Renal cortex interstitium (tissue), 11 donors: ENCODE data around the gene TMED4. TPM values are rescaled to one million over a fixed set of nuclear protein-coding genes. Genes with fewer than 3 reads are reported as not detected.
"Not testable (repeated sequence)": the region's sequence is repeated elsewhere in the genome, so short reads cannot be mapped to it uniquely, and the experiment has no call there.

Source experiments
- DNase-seq, 11 donors: peaks; one replicate each; pipeline ENCODE4 v3.0.0-alpha.2; 2013; ENCODE audit warnings: low read depth in 9 of 11, low spot score in 4 of 11; ENCODE audit errors: extremely low read depth in 1 of 11
- polyA plus RNA-seq, 3 donors: library from polyadenylated mRNA; unstranded; fragments of 120-200 nt; gene quantifications; one replicate each; pipeline ENCODE4 v1.2.1, GENCODE V29; 2013; ENCODE audit not compliant: insufficient read length in 3 of 3

The TMED4 gene
- polyA plus RNA-seq, 3 donors, result 134 to 175 (median 142) TPM

DNA sequence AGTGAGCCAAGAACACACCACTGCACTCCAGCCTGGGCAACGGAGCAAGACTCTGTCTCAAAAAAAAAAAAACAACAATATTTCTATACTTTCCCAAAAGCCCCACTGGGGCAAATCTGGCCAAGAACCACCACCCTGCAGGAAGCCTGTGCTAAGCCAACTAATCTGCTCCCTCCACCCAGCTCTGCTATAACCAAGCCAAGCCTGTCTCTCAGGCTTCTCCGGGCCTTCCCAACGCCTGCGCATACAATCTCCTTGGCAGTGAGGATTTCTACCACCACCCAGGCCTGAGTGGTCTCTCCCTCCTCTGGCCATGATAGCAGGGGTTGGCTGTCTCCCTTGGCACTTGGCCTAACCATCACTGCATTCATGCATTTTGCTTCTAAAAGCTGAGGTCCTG lies 22.5 kb downstream of the TMED4 start:
- DNase-seq, result no peak

GRCh38 chr7:44557485-44557884 lies 24.5 kb downstream of the TMED4 start:
- DNase-seq, result no peak

GRCh38 chr7:44555350-44555749 lies 26.7 kb downstream of the TMED4 start:
- no peak for DNase-seq

- DNase-seq, result not testable (repeated sequence)
Measured at GRCh38 chr7:44552473-44553005, 29.5 kb downstream of the TMED4 start.

DNA sequence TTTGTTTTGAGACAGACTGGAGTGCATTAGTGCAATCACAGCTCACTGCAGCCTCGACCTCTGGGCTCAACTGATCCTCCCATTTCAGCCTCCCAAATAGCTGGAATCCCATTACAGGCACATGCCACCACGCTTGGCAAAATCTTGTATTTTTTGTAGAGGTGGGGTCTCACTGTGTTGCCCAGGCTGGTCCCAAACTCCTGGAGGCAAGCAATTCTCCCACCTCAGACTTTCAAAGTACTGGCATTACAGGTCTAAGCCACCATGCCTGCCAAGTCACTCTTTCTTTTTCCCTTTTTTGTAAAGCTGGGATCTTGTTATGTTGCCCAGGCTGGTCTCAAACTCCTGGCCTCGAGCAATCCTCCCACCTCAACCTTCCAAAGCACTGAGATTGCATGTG lies 32.6 kb downstream of the TMED4 start:
- DNase-seq, result no peak

DNA sequence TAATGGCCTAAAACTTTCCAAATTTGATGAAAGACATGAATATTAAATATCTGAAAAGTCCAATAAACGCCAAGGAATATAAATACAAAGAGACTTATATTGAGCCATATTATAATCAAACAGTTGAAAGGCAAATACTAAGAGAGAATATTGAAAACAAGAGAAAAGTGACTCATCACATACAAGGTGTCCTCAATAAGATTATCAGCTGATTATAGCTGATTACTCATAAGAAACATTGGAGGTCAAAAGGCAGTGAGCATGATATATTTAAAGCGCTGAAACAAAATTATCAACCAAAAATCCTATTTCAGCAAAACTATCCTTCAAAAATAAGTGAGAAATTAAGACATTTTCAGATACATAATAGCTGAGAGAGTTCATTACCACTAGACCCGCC lies 33.1 kb downstream of the TMED4 start:
- DNase-seq, result no peak

- DNase-seq, result no peak
Measured at GRCh38 chr7:44547536-44548231, 34.3 kb downstream of the TMED4 start.

- DNase-seq, result no peak
Measured at GRCh38 chr7:44541876-44542610, 40.0 kb downstream of the TMED4 start.

- peak in 3 of 11 donors; percentile 6 to 12 (median 12) for DNase-seq
Measured at GRCh38 chr7:44541028-44541869, 40.8 kb downstream of the TMED4 start, which contains the start of gene NPC1L1. Gene NPC1L1, minus strand, starts transcription at chr7:44541330. Its CDS starts 71 bp downstream, at chr7:44541259.

DNA sequence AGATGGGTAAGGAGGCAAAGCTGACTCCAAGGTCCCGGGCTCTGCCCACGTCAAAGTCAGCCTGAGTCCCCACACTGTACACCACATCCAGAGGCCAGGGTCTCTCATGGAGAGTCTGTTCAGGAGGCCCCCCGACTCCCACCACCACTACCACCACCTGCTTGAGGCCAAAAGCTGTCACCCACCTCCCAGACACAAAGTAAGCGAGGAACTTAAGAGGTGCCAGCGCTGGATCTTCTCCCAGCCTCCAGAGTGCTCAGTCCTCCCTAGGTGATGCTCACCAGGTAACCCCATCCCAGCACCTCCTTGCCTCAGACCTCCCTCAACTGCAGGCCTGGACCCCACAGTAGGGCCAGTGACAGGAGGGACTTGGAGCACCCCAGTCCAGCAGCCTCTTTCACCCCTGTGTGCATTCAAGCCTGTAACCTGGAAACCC lies 41.4 kb downstream of the TMED4 start:
- no peak for DNase-seq

DNA sequence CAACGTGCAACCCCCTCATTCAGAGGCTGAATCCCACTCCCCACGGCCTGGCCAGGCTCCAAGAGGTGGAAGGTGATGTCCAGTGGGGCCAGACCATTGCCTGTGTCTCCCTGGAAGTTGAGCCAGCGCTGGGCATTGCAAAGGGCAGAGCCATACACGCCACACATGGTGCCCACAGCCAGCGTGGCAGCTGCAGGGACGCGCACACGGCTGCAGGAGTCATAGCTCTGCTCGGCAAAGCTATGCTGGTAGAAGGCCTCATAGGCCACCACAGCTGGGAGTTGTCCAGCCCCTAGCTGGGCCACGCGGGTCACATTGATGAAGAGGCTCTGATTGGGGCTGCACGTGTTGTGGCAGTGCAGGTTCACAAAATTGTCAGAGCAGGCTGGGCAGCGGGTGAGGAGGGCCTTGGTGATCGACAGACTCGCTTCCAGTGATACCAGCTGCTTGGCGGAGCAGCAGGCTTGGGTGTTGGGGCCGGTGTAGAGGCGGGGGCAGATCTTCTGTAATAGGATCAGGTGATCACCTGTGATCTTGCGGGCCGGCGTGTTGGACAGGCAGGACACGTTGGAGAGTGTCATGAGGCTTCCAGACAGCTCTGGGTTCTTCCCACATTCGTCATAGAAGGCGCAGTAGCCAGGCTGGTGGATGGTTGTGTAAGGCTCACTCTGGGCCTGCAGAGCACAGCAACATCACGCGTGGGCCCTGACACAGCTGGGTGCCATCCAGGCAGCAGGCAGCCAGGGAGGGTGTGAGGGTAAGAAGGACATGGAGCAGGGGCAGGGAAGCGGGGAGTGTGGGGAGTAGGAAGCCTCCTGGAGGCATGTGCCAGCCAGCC lies 42.1 kb downstream of the TMED4 start:
- no peak for DNase-seq

DNA sequence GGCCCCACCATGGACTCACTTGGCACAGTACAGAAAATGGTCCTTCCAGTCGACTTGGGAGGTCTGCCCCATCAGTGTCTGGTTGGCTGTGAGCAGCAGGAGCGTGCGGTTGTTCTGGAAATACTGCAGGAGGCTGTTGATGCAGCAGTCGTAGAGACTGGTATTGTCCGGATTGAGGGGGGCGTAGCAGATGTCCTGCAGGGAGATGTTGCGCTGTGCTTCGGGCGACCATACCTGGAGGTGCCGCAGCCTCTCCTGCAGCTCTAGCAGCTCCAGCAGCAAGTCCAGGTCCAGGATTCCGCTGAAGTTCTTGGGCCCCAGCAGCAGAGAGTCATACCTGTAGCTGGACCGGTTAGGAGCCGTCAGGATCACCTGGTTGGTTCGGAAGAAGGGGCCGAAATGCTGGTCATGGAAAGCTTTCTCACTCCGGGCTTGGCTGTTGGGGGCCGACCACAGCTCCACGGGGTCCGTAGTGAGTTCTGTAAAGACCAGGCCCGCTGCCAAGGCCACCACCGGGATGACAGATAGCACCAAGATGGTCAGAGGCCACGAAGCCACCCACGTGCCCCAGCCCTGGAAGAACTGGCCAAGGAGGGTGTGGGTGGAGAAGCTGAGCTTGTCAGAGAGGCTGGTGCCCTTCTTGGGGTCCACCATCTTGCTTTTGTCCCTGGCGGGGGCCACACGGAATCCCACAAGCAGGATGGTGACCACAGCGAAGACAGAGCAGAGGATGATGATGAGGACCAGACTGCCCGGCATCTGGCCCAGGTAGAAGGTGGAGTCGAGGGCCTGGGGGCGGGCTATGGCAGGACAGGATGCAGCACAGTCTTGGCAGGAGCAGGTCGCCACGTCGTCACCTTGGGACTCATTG lies 43.0 kb downstream of the TMED4 start:
- DNase-seq, result no peak

DNA sequence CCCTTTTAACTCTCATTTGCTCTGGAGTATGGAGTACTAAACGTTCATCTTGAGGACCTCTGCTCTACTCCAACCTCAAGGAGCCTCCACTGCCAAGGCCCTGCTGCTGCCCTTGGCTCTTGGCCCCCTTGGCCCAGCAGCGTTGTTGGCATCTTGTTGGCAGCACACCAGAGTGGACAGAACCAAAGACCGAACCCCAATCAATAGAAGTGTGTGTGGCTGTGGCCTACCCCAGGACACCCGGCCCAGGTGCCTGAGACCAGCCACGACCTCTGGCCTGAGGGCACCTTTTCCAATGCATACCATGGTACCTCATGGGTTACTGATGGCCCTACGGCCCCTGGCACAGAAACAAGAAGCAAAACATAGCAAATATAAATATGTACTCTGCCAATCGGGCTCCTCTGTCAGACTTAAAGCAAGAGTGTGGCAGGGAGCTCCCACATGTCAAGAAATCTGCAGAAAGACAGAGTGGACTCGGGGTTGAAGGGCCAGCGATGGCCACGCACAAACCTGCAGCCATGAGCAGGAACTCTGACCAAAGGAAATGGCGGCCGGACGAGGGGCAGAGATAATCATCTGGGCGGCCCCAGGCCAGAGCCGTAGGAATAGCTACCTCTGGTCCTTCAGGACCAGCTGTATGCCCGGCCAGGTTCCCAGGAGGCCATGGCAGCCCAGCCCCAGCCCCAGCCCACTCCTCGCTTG lies 43.8 kb downstream of the TMED4 start:
- no peak for DNase-seq

- no peak for DNase-seq
Measured at GRCh38 chr7:44537442-44537841, 44.6 kb downstream of the TMED4 start.

GRCh38 chr7:44536090-44536489 lies 45.9 kb downstream of the TMED4 start:
- no peak for DNase-seq

DNA sequence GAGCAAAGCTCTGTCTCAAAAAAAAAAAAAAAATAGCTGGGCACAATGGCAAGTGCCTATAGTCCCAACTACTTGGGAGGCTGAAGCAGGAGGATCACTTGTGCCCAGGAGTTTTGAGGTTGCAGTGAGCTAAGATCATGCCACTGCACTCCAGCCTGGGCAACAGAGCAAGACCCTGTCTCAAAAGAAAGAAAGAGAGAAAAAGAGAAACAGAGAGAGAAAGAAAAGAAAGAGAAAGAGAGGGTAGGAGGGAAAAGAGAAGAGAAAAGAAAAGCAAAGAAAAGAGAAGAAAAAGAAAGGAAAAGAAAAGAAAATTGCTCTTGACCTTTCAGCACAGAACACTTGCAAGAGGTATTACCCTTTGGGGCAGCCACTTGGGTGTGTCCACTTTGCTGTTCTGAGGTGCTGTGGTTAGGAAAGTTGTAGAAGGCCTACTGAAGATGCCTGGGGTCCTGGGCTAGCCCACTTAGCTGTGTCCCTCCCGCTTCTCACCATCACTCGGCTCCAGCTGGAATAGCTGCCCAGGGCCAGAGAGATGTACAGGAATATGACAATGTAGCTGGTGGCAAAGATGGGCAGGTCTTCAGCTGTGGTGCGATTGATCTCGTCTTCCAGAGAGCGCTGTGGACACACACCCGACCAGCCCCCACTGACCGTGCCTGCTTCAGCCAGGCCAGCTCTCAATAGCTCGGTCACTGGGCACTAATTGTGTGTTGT lies 46.5 kb downstream of the TMED4 start:
- DNase-seq, result no peak
